Mucosa of descending colon (tissue), 3 donors: ENCODE measurements around the gene TAF11L11. TPM values are rescaled to one million over a fixed set of nuclear protein-coding genes. Genes with fewer than 3 reads are reported as not detected.
"Not testable (repeated sequence)": the region's sequence is repeated elsewhere in the genome, so short reads cannot be mapped to it uniquely, and the experiment has no call there.

Experiments used
- ATAC-seq: fragments of 200-7000 bp; cut with Tn5 transposase; one replicate; pipeline ENCODE4 v1.9.1; 2020; ENCODE audit warnings: mild to moderate bottlenecking, moderate library complexity
- DNase-seq, 3 donors: peaks; one replicate each; pipeline ENCODE4 v3.0.0-alpha.2; 2020
- H3K36me3 ChIP-seq: fragments of 200-600 bp; one replicate; pipeline ENCODE4 v1.8.0; 2021; ENCODE audit warnings: low read depth, mild to moderate bottlenecking
- H3K4me1 ChIP-seq: fragments of 200-600 bp; one replicate; pipeline ENCODE4 v1.8.0; 2021; ENCODE audit warnings: low read depth, mild to moderate bottlenecking
- H3K4me3 ChIP-seq: fragments of 200-600 bp; one replicate; pipeline ENCODE4 v1.8.0; 2021; ENCODE audit warnings: mild to moderate bottlenecking
- H3K9me3 ChIP-seq: fragments of 200-600 bp; one replicate; pipeline ENCODE4 v1.8.0; 2021; ENCODE audit warnings: mild to moderate bottlenecking
- CTCF ChIP-seq: fragments of 200-600 bp; IDR thresholded peaks from one replicate; pipeline ENCODE4 v1.8.0; 2022; ENCODE audit warnings: antibody characterized with exemption, mild to moderate bottlenecking
- intact Hi-C, 2 donors: fragments of 100-400 bp; cut with DNase I in 1 of 2; cut with micrococcal nuclease in 1 of 2; formaldehyde crosslinking; loops; one replicate each; pipeline versions ENCODE4 v1.11.0 to v1.11.1; 2022; cut with DNase I, micrococcal nuclease
- long read RNA-seq, 2 donors: library from polyadenylated mRNA; unstranded; transcript quantifications; one replicate each; pipeline ENCODE4 v2.0.0, GENCODE V29; 2019 to 2021
- total RNA-seq, 3 donors: library from RNA; stranded (reverse); fragmentation: NEBNext Ultra II Directional in 2 of 3; extraction: Animal tissue kit (Norgen Biotek cat#: 25700) in 2 of 3; gene quantifications; one replicate each; pipeline versions ENCODE4 v1.2.1 to v1.2.4, GENCODE V29; 2021 to 2023
- donor health status: DM: no; HTN: no; CAD: no; lungs with moderate emphysema.
- donor health status: DM: no; HTN: no; CAD: no.
- donor health status: DM: no; HTN: yes; CAD: no.

Gene TAF11L11
- total RNA-seq = not detected
- long read RNA-seq, donor 1 = 0 reads
- long read RNA-seq, donor 2 = 0 reads

- H3K4me1 ChIP-seq, intact Hi-C loops, H3K36me3 ChIP-seq, H3K9me3 ChIP-seq, ATAC-seq, DNase-seq, H3K4me3 ChIP-seq: not testable (repeated sequence)
Observed at GRCh38 chr5:17603880-17604279, at the start of gene TAF11L11. TSS of gene TAF11L11 (plus strand) at chr5:17604183.

- H3K4me3 ChIP-seq, intact Hi-C loops, DNase-seq, H3K9me3 ChIP-seq, H3K36me3 ChIP-seq, ATAC-seq, H3K4me1 ChIP-seq: not testable (repeated sequence)
Observed at GRCh38 chr5:17585658-17586057, 18.3 kb upstream of the TAF11L11 start, which contains the start of gene TAF11L7. TSS of gene TAF11L7 (minus strand) at chr5:17585758.

GRCh38 chr5:17590860-17591259 lies 13.1 kb upstream of the TAF11L11 start, which contains the start of gene TAF11L8:
TSS of gene TAF11L8 (minus strand) at chr5:17590960.
- H3K9me3 ChIP-seq, ATAC-seq, intact Hi-C loops, H3K4me3 ChIP-seq, DNase-seq, H3K36me3 ChIP-seq, H3K4me1 ChIP-seq: not testable (repeated sequence)

GRCh38 chr5:17594255-17594654 lies 9.7 kb upstream of the TAF11L11 start, which contains the start of gene TAF11L9:
TSS of gene TAF11L9 (minus strand) at chr5:17594394.
- peak in 1 of 3 donors; percentile 30 for DNase-seq
- intact Hi-C loops, H3K36me3 ChIP-seq, H3K4me3 ChIP-seq, H3K4me1 ChIP-seq, ATAC-seq, H3K9me3 ChIP-seq: not testable (repeated sequence)

- intact Hi-C loops = not testable (repeated sequence)
Observed at GRCh38 chr5:17597728-17598127, 6.3 kb upstream of the TAF11L11 start, which contains the start of gene TAF11L10. TSS of gene TAF11L10 (minus strand) at chr5:17597828.

GRCh38 chr5:17604951-17605350 lies 968 bp downstream of the TAF11L11 start:
- intact Hi-C loops = no loop called here
- ATAC-seq = no peak

More at GRCh38 chr5:17597728-17598127, 6.3 kb upstream of the TAF11L11 start, which contains the start of gene TAF11L10:
- not testable (repeated sequence) for H3K4me3 ChIP-seq, H3K36me3 ChIP-seq, ATAC-seq, H3K9me3 ChIP-seq, H3K4me1 ChIP-seq, DNase-seq

GRCh38 chr5:17607461-17607860 lies 3.5 kb downstream of the TAF11L11 start:
- DNase-seq, intact Hi-C loops, H3K4me1 ChIP-seq, ATAC-seq, H3K36me3 ChIP-seq, H3K4me3 ChIP-seq, H3K9me3 ChIP-seq: not testable (repeated sequence)

More at GRCh38 chr5:17604951-17605350, 968 bp downstream of the TAF11L11 start:
- TF ChIP-seq CTCF = no peak
- no peaks in the 10 kb centered on the region for H3K4me1 ChIP-seq
- H3K4me3 ChIP-seq = no peak overlapping the region
- DNase-seq = no peak
- no peaks in the 10 kb centered on the region for H3K9me3 ChIP-seq
- no peaks in the 10 kb centered on the region for H3K36me3 ChIP-seq

GRCh38 chr5:17610092-17610491 lies 6.1 kb downstream of the TAF11L11 start, which contains the start of gene TAF11L12:
TSS of gene TAF11L12 (plus strand) at chr5:17610392.
- H3K4me1 ChIP-seq, DNase-seq, ATAC-seq, H3K4me3 ChIP-seq, intact Hi-C loops, H3K9me3 ChIP-seq, H3K36me3 ChIP-seq: not testable (repeated sequence)

- Histone ChIP-seq H3K36me3 (no peaks in the 10 kb centered on the region), H3K4me1 (no peaks in the 10 kb centered on the region), H3K9me3 (no peaks in the 10 kb centered on the region), H3K4me3 (no peak overlapping the region)
- DNase-seq (no peak), ATAC-seq (no peak)
- intact Hi-C loops = no loop called here
- no peak for TF ChIP-seq CTCF
Observed at GRCh38 chr5:17614872-17615605, 11.1 kb downstream of the TAF11L11 start.
